Measurements from ENCODE around the gene PRKG2. TPM values are rescaled to one million over a fixed set of nuclear protein-coding genes. Genes with fewer than 3 reads are reported as not detected.
A peak's percentile ranks its signal among the peaks of the same experiment; 100 is the strongest.
"Not testable (repeated sequence)": the region's sequence is repeated elsewhere in the genome, so short reads cannot be mapped to it uniquely, and the experiment has no call there.

PRKG2 gene
- total RNA-seq, 1 donor from 2014 or later: 0.43 TPM

DNA sequence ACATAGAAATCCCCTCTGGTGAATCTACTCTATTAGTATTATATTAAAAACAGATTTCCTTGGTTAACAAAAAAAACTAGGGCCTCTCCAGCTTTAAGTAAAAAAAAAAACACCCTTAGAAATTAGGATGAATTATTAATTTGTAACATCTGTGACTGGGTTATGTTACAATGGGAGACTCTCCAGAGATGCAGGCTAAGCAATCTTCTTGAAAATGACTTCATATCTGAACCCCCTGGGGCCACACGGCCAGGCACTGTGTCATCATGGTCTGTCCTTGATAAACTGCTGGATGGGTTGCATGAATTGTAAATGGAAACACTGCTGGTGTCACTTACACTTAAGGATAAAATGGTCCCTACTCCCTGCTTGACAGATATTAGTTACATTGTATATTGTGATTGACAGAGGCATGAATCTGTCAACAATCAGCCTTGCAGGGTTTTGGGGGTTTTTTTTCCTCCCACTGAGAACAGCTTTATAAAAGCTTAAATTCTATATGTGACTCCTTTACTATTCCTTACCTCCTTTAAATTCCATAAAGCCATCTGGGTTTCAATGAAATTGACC lies 49.1 kb downstream of the PRKG2 start:
- H3K4me3 Mint-ChIP-seq (ENCODE audit: low read depth): no peak overlapping the region
- no peaks in the 10 kb centered on the region for H3K36me3 Mint-ChIP-seq (ENCODE audit: low read depth)
- no peak overlapping the region for H3K27ac Mint-ChIP-seq
- peaks cover 2% of the 10 kb centered on the region for H3K4me1 Mint-ChIP-seq (ENCODE audit: low read depth)
- H3K27me3 Mint-ChIP-seq (ENCODE audit: low read depth): no peaks in the 10 kb centered on the region
- DNase-seq (ENCODE audit: low spot score): no peak
- H3K9me3 Mint-ChIP-seq: no peaks in the 10 kb centered on the region
- intact Hi-C loops (cut with micrococcal nuclease): no loop called here

DNA sequence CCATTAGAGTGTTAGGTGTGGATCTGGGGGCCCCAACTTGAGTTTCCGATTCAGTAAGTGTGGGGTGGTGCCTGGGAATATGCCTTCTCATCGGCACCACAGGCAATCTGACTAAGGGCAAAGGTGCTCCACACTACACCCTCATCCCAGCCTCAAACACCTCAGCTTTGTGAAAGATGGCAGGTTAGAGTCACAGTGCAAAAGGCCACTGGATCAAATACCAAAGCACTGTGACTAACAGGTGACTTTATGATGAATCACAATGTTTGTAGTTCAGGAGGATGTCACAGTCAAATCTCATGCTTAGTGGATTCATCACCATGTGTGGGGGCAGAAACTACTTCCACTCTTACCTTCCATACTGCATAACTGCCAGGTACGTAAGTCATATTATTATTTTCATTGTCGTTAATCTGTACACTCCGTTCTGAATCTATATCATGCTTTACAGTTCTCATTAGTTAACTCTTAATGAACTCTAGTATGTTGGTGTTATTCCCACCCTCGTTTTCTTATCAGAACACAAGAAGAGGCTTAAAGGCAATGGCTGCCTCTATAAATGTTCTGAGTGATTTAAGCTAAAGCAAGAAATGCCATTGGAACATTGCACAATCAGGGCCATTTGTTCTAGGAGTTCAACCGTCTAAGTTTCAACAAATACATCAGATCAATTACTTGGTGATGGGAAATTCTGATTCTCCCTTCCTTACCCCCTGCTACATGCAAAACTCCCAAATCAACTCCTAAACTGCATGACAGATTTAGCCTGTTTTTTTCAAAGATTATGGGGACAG lies 50.2 kb downstream of the PRKG2 start:
- intact Hi-C loops (cut with micrococcal nuclease): no loop called here
- no peak overlapping the region for H3K4me3 Mint-ChIP-seq (ENCODE audit: low read depth)
- DNase-seq (ENCODE audit: low spot score): no peak

DNA sequence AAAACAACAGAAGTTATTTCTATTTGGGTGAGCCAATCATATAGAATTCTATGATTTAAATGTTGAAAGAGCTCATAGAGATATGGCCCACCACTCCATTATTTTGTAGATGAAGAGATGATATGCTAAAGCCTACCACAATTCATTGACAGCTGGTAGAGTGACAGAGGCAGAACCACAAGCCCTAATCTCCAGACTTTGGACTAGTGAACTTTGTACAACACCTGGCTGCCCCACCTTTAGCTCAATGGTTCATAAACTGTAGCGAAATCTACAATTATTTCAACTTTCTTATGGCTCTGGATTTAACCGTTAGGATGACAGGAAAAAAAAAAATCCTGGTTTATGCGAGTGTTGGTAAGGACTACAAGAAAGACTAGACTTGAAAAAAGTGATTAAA lies 50.9 kb downstream of the PRKG2 start:
- Mint-ChIP-seq H3K27me3 (ENCODE audit: low read depth) (no peaks in the 10 kb centered on the region), H3K27ac (no peak overlapping the region)

More for the DNA sequence above, 50.2 kb downstream of the PRKG2 start:
- Mint-ChIP-seq H3K36me3 (ENCODE audit: low read depth) (no peaks in the 10 kb centered on the region), H3K9me3 (no peaks in the 10 kb centered on the region), H3K27me3 (ENCODE audit: low read depth) (no peaks in the 10 kb centered on the region), H3K27ac (no peak overlapping the region), H3K4me1 (ENCODE audit: low read depth) (peaks cover 2% of the 10 kb centered on the region)

DNA sequence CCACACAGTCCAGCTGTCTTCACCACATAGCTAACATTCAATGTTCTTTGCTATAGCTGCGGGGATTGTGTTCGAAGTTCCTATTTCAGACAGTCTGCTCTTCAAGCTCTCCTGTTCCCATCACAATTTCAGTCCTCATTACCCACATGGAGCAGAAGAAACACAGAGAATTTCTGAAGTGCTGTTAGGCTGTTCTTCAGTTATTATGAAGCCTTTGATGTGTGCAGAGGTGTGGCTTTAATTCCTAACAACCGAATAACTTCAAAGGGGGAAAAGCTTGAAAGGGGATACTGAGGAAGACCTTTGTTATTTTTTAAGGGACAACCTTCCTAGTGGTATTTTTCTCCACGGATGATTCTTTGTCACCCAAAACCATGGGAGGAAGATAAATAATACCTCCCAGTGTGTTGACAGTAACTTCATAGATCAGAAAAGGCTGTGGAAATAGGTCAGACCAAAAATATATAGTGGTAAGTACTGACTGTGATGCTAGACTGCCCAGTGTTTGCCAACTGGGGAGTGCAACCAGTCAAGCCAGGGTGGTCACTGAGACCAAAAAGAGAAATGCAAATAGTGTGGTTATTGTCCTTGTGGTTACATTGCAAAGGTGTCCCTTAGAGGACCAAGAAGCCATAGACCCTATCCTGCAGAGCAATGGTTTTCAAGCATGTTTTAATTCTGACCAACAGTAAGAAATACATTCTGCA lies 52.1 kb downstream of the PRKG2 start:
- Mint-ChIP-seq H3K27ac (no peak overlapping the region), H3K4me3 (ENCODE audit: low read depth) (no peak overlapping the region), H3K27me3 (ENCODE audit: low read depth) (no peaks in the 10 kb centered on the region), H3K36me3 (ENCODE audit: low read depth) (no peaks in the 10 kb centered on the region), H3K4me1 (ENCODE audit: low read depth) (peaks cover 2% of the 10 kb centered on the region), H3K9me3 (no peaks in the 10 kb centered on the region)
- intact Hi-C loops (cut with micrococcal nuclease): no loop called here
- no peak for DNase-seq (ENCODE audit: low spot score)

More for the DNA sequence above, 50.9 kb downstream of the PRKG2 start:
- no peak for DNase-seq (ENCODE audit: low spot score)
- intact Hi-C loops (cut with micrococcal nuclease): no loop called here
- peaks cover 2% of the 10 kb centered on the region for H3K4me1 Mint-ChIP-seq (ENCODE audit: low read depth)
- no peak overlapping the region for H3K4me3 Mint-ChIP-seq (ENCODE audit: low read depth)
- no peaks in the 10 kb centered on the region for H3K9me3 Mint-ChIP-seq
- H3K36me3 Mint-ChIP-seq (ENCODE audit: low read depth): no peaks in the 10 kb centered on the region

DNA sequence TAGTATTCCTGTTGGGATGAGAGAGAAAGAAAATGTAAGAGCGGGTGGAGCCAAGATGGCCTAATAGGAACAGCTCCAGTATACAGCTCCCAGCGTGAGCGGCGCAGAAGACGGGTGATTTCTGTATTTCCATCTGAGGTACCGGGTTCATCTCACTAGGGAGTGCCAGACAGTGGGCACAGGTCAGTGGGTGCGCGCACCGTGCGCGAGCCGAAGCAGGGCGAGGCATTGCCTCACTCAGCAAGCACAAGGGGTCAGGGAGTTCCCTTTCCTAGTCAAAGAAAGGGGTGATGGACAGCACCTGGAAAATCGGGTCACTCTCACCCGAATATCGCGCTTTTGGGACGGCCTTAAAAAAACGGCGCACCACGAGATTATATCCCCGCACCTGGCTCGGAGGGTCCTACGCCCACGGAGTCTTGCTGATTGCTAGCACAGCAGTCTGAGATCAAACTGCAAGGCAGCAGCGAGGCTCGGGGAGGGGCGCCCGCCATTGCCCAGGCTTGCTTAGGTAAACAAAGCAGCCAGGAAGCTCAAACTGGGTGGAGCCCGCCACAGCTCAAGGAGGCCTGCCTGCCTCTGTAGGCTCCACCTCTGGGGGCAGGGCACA lies 61.2 kb downstream of the PRKG2 start:
- H3K27me3 Mint-ChIP-seq (ENCODE audit: low read depth); intact Hi-C loops (cut with micrococcal nuclease); H3K27ac Mint-ChIP-seq; H3K9me3 Mint-ChIP-seq; H3K36me3 Mint-ChIP-seq (ENCODE audit: low read depth); H3K4me1 Mint-ChIP-seq (ENCODE audit: low read depth): not testable (repeated sequence)
- DNase-seq (ENCODE audit: low spot score): peak; percentile 14
- H3K4me3 Mint-ChIP-seq (ENCODE audit: low read depth): peak overlapping the region; percentile 83

DNA sequence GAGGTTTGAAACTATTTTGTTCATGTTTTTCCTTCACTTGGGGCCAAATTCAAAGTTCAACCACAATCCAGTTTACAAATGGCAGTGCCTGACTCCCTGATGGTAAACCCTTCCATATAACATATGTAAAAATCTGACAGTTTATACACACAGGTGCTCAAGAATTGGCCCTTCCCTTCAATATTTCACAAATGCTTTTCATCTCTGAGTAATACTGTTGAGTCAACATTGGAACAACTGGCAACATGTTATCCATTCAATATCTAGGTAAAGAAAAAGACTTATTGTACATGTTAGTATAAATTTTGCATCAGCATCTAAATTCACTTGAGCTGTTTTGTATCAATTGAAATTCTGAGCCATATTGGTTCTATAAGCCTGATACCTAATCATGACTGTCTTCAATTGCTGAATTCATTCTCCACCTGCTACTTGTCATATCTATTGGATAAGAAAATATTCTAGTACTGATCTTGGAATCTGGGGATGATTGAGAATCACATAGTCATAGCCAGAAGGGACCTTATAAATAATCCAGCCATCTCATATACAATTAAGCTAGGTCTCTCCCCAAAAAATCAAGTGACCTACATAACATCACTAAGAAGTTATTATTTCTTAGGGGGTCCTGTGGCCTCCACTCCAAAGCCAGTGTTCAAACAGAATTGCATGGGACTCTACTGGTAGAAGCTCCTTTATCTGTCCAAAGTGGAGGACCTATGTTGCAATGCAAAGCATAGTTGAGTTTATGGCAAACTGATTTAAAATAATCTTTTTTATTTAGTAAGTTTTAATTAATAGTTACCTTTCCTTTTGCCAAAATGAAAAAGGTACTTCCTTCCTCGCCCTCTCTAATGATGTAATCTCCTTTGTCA lies 61.9 kb downstream of the PRKG2 start:
- H3K9me3 Mint-ChIP-seq: peaks cover 4% of the 10 kb centered on the region
- peak overlapping the region; percentile 83 for H3K4me3 Mint-ChIP-seq (ENCODE audit: low read depth)
- intact Hi-C loops (cut with micrococcal nuclease): no loop called here
- no peak overlapping the region for H3K27ac Mint-ChIP-seq
- H3K36me3 Mint-ChIP-seq (ENCODE audit: low read depth): no peaks in the 10 kb centered on the region
- peaks cover 2% of the 10 kb centered on the region for H3K4me1 Mint-ChIP-seq (ENCODE audit: low read depth)
- H3K27me3 Mint-ChIP-seq (ENCODE audit: low read depth): no peaks in the 10 kb centered on the region
- no peak for DNase-seq (ENCODE audit: low spot score)

DNA sequence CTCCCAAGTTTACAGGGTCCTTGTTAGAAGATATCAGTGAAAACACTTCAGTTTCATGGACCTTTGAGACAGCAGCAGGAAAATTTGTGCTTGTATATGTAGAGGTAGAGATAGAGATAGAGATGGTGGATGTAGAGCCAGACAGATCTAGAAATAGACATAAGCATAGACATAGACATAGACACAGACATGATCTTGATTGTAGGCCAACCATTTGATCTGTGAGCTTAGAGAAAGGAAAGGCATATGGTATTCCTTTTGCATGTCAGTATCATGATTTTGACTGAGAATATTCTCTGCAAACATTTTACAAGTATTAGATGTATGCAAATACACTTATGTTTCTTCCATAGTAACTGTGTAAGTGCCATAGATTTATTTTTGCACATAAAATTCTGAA lies 65.0 kb downstream of the PRKG2 start:
- Mint-ChIP-seq H3K36me3 (ENCODE audit: low read depth) (no peaks in the 10 kb centered on the region), H3K4me3 (ENCODE audit: low read depth) (no peak overlapping the region), H3K27ac (no peak overlapping the region), H3K27me3 (ENCODE audit: low read depth) (no peaks in the 10 kb centered on the region), H3K9me3 (no peaks in the 10 kb centered on the region), H3K4me1 (ENCODE audit: low read depth) (peaks cover 2% of the 10 kb centered on the region)
- DNase-seq (ENCODE audit: low spot score): no peak
- intact Hi-C loops (cut with micrococcal nuclease): no loop called here

DNA sequence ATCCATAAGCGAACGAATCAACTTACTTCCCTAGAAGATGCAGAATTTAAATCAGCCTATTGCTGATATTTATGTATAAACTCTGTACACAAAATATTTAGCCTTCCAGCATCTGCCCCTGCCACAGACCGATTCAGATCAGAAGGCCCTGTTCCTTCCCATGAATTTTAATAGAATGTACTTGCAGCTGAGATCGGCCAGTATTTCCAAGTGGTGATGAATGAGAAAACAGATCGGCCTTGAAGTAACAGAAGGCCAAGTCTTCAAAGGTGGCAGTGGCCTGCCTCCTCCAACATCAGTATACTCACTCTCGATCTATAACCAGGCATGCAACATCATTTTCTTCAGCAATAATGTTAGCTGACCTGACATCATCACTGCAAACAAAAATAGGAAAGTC lies 66.4 kb downstream of the PRKG2 start:
- peaks cover under 1% of the 10 kb centered on the region for H3K4me1 Mint-ChIP-seq (ENCODE audit: low read depth)
- no peak for DNase-seq (ENCODE audit: low spot score)
- no peaks in the 10 kb centered on the region for H3K36me3 Mint-ChIP-seq (ENCODE audit: low read depth)
- intact Hi-C loops (cut with micrococcal nuclease): no loop called here
- H3K4me3 Mint-ChIP-seq (ENCODE audit: low read depth): no peak overlapping the region
- no peaks in the 10 kb centered on the region for H3K27me3 Mint-ChIP-seq (ENCODE audit: low read depth)
- H3K9me3 Mint-ChIP-seq: no peaks in the 10 kb centered on the region
- no peak overlapping the region for H3K27ac Mint-ChIP-seq

DNA sequence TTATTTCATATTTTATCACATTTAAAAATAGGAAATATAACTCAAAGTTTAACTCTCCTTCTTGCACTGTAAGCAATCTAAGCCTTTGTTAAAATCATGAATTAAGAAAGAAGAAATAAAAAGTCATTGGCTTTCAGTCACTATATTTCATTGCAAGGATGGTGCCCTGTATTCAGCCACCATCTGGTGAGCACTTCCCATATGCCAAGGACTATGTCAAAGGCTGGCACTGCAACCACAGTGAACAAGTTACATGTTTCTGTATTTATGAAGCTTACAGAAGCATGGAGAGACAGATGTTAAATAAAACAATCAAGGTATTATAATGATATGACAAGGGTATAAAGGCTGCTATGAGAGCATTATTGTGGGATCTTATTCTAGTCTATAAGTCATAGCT lies 68.6 kb downstream of the PRKG2 start:
- H3K36me3 Mint-ChIP-seq (ENCODE audit: low read depth): no peaks in the 10 kb centered on the region
- H3K27me3 Mint-ChIP-seq (ENCODE audit: low read depth): no peaks in the 10 kb centered on the region
- no peaks in the 10 kb centered on the region for H3K4me1 Mint-ChIP-seq (ENCODE audit: low read depth)
- no peak overlapping the region for H3K27ac Mint-ChIP-seq
- intact Hi-C loops (cut with micrococcal nuclease): no loop called here
- no peaks in the 10 kb centered on the region for H3K9me3 Mint-ChIP-seq
- H3K4me3 Mint-ChIP-seq (ENCODE audit: low read depth): no peak overlapping the region
- DNase-seq (ENCODE audit: low spot score): no peak

DNA sequence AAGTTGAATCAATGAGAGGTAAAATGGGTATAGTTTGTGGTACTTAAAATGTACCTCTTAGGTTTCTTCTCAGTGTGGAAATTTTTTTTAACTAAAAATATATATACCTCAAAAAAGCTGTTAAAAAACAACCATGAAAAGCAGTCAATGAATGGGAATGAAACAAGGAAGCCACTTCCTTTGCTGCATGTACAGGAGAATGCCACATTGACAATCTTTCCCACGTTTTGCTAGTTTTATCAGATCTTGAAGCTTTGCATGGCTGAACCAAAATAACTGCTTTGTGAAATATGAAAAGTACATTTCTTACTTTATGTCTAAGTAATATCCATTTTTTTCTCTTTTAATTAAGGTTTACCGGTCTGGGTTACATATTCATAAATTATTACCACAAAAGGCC lies 71.8 kb downstream of the PRKG2 start:
- no peak for DNase-seq (ENCODE audit: low spot score)
- intact Hi-C loops (cut with micrococcal nuclease): no loop called here
- Mint-ChIP-seq H3K9me3 (no peaks in the 10 kb centered on the region), H3K27me3 (ENCODE audit: low read depth) (no peaks in the 10 kb centered on the region), H3K27ac (no peak overlapping the region), H3K36me3 (ENCODE audit: low read depth) (no peaks in the 10 kb centered on the region), H3K4me1 (ENCODE audit: low read depth) (no peaks in the 10 kb centered on the region), H3K4me3 (ENCODE audit: low read depth) (no peak overlapping the region)

DNA sequence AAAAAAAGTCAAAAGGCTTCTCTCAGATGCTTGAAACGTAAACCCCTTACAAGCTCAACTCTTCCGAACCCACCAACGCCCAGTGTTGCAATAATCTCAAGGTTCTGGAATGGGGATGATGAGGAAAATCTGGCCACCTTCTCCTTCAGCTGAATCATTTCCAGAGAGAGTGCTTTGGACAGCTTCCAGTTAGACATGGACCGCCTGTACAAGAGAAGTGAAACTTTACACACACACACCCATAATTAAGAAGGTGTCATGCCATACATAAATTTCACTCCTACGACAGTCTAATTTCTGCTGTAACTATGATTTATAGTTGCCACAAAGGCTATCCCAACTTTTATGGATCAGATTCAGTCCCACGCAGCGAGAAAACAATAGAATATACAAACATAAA lies 72.3 kb downstream of the PRKG2 start:
- Mint-ChIP-seq H3K27me3 (ENCODE audit: low read depth) (no peaks in the 10 kb centered on the region), H3K27ac (no peak overlapping the region), H3K4me1 (ENCODE audit: low read depth) (no peaks in the 10 kb centered on the region), H3K9me3 (no peaks in the 10 kb centered on the region), H3K36me3 (ENCODE audit: low read depth) (no peaks in the 10 kb centered on the region), H3K4me3 (ENCODE audit: low read depth) (no peak overlapping the region)
- DNase-seq (ENCODE audit: low spot score): no peak
- intact Hi-C loops (cut with micrococcal nuclease): no loop called here

DNA sequence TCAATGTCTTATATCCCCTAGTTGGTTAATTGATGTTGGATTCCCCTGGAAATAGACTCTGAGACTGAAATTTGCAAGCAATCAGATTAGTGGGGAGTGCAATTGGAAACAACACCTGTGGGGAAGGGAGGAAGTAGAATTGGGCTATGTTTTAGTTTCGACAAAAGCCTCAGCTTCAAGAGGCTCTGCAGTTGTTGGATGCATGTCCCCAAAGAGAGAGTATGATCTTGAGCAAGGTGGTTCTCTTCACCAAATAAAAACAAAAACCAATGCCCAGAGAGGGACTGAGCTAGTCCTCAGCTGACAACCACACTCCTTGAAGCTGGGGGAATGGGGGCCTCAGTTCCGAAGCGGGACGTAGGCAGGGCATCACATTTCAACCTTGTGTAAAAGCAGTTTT lies 77.1 kb downstream of the PRKG2 start:
- no peak for DNase-seq (ENCODE audit: low spot score)
- Mint-ChIP-seq H3K27ac (no peak overlapping the region), H3K4me1 (ENCODE audit: low read depth) (no peaks in the 10 kb centered on the region), H3K27me3 (ENCODE audit: low read depth) (no peaks in the 10 kb centered on the region), H3K9me3 (no peaks in the 10 kb centered on the region), H3K36me3 (ENCODE audit: low read depth) (no peaks in the 10 kb centered on the region), H3K4me3 (ENCODE audit: low read depth) (no peak overlapping the region)
- intact Hi-C loops (cut with micrococcal nuclease): no loop called here

Measured in activated T-helper 2 cell treated with anti-CD3 and anti-CD28 coated beads, Interferon-gamma antibody, Interleukin-2, Interleukin-4, amounts not matched to agents 10 μg/mL and 5 μg/mL and 100 μg/mL, durations not matched to agents 14 hours and 24 hours and 36 hours (primary cell).